Lung microvascular endothelial cell (primary cell): ENCODE data around the gene C1QTNF2. TPM values are rescaled to one million over a fixed set of nuclear protein-coding genes. Genes with fewer than 3 reads are reported as not detected.
A peak's percentile ranks its signal among the peaks of the same experiment; 100 is the strongest.
"Not testable (repeated sequence)": the region's sequence is repeated elsewhere in the genome, so short reads cannot be mapped to it uniquely, and the experiment has no call there.

ENCODE experiments used
- DNase-seq, 2 donors: peaks; one replicate each; pipeline versions ENCODE4 v3.0.0 to v3.0.0-alpha.2; 2010; ENCODE audit warnings: low read depth in 2 of 2
- total RNA-seq: library from RNA; depleted of rRNA; stranded (reverse); fragments of >200 nt; gene quantifications from 2 replicates; pipeline ENCODE4 v1.2.1, GENCODE V29; 2014

The C1QTNF2 gene
- total RNA-seq, 1 donor from 2014 or later: 0.20 TPM

- DNase-seq: no peak
These were observed 27.9 kb downstream of the C1QTNF2 start for GRCh38 chr5:160342413-160342941.

- no peak for DNase-seq
These were observed 29.0 kb downstream of the C1QTNF2 start for GRCh38 chr5:160341309-160341870.

- not testable (repeated sequence) for DNase-seq
These were observed 29.9 kb downstream of the C1QTNF2 start for GRCh38 chr5:160340513-160340912.

- no peak for DNase-seq
These were observed 30.9 kb downstream of the C1QTNF2 start for GRCh38 chr5:160339406-160340130.

GRCh38 chr5:160334716-160335115 lies 35.7 kb downstream of the C1QTNF2 start:
- DNase-seq: not testable (repeated sequence)

- no peak for DNase-seq
These were observed 36.7 kb downstream of the C1QTNF2 start for GRCh38 chr5:160333721-160334120.

- DNase-seq: no peak
These were observed 40.2 kb downstream of the C1QTNF2 start for GRCh38 chr5:160330212-160330611.

- no peak for DNase-seq
These were observed 42.6 kb downstream of the C1QTNF2 start for GRCh38 chr5:160327818-160328217.

GRCh38 chr5:160326981-160327380 lies 43.4 kb downstream of the C1QTNF2 start:
- no peak for DNase-seq

GRCh38 chr5:160325716-160326115 lies 44.7 kb downstream of the C1QTNF2 start:
- DNase-seq: no peak

GRCh38 chr5:160324886-160325285 lies 45.5 kb downstream of the C1QTNF2 start:
- no peak for DNase-seq

- no peak for DNase-seq
These were observed 52.0 kb downstream of the C1QTNF2 start for GRCh38 chr5:160318409-160318808.

GRCh38 chr5:160317434-160317833 lies 53.0 kb downstream of the C1QTNF2 start:
- no peak for DNase-seq

GRCh38 chr5:160315968-160316367 lies 54.5 kb downstream of the C1QTNF2 start:
- DNase-seq: peak; percentile 23 to 69

GRCh38 chr5:160312960-160313727 lies 57.3 kb downstream of the C1QTNF2 start:
- no peak for DNase-seq

- DNase-seq: peak; percentile 42 to 68
These were observed 58.1 kb downstream of the C1QTNF2 start, which contains the start of gene CCNJL for GRCh38 chr5:160312134-160312959. Gene CCNJL (minus strand): TSS chr5:160312564. CDS start chr5:160311923, 641 bp downstream.

- peak; percentile 33 to 37 for DNase-seq
These were observed 58.8 kb downstream of the C1QTNF2 start for GRCh38 chr5:160311491-160312133.

GRCh38 chr5:160310552-160311295 lies 59.7 kb downstream of the C1QTNF2 start:
- no peak for DNase-seq

- DNase-seq: no peak
These were observed 60.3 kb downstream of the C1QTNF2 start for GRCh38 chr5:160310140-160310539.

GRCh38 chr5:160306696-160307095 lies 63.7 kb downstream of the C1QTNF2 start:
- no peak for DNase-seq
